ENCODE measurements around the gene MS4A4A.
A peak's percentile ranks its signal among the peaks of the same experiment; 100 is the strongest.

MS4A4A gene

DNA sequence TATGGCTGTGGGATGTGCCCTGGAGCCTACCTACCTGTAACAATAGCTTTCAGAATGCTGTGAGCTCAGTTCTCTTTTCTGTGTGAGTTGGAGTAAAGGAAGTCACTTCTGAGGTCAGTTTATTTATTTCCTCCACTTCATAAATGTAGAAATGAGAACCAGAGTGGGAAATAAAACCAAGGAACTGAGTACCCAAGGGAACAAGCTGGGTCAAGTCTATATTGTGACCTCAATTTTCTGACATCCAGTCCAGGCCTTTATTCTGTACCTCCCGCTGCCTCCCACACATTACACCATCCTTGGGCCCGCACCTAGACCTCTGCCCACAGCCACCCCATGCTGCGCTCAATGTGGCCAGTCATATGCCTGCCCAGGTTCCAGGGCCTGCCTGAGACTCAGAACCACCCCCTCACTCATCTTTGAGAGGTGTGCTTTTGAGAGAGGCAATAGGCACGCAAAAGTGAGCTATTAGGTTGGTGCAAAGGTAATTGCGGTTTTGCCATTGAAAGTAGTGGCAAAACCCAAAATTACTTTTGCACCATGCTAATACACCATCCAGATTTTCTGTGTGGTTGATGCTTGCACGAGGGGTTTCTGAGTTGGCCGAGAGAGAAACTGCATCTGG is 56.4 kb downstream of the MS4A4A start:
- Histone ChIP-seq H3K9ac (no peak overlapping the region), H3K4me2 (ENCODE audit: low read length) (no peak overlapping the region), H3K79me2 (no peaks in the 10 kb centered on the region), H3K4me1 (no peaks in the 10 kb centered on the region), H3K9me3 (ENCODE audit: control insufficient read depth, low read length) (no peaks in the 10 kb centered on the region), H3K4me3 (ENCODE audit: low read depth, low read length) (no peak overlapping the region), H3K27me3 (ENCODE audit: control insufficient read depth, insufficient read depth, low read length) (no peaks in the 10 kb centered on the region), H3K27ac (no peak overlapping the region), H3K36me3 (ENCODE audit: control insufficient read depth, insufficient read depth, low read length) (no peaks in the 10 kb centered on the region), H2AFZ (no peak overlapping the region)
- TF ChIP-seq, protein P1, sequence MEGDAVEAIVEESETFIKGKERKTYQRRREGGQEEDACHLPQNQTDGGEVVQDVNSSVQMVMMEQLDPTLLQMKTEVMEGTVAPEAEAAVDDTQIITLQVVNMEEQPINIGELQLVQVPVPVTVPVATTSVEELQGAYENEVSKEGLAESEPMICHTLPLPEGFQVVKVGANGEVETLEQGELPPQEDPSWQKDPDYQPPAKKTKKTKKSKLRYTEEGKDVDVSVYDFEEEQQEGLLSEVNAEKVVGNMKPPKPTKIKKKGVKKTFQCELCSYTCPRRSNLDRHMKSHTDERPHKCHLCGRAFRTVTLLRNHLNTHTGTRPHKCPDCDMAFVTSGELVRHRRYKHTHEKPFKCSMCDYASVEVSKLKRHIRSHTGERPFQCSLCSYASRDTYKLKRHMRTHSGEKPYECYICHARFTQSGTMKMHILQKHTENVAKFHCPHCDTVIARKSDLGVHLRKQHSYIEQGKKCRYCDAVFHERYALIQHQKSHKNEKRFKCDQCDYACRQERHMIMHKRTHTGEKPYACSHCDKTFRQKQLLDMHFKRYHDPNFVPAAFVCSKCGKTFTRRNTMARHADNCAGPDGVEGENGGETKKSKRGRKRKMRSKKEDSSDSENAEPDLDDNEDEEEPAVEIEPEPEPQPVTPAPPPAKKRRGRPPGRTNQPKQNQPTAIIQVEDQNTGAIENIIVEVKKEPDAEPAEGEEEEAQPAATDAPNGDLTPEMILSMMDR (IDR thresholded peaks at IDR 0.05): no peak

DNA sequence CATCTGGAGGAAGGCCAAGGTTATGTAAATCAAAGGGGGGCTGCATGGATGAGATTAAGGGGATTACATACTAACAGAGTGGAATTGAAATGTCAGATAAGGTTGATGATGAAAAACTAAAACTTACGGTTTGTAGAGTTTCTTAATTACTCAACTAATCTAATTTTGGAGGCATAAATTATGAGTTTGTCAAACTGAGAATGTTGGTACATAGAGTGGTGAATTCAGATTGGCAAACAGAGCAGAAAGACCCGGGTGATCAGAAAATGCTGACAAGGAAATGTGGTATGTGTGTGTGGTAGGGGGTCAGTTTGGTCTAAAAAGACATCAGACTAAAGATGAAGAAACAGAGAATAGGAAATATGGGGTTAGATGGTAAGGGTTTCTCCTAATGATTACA is 57.6 kb downstream of the MS4A4A start:
- Histone ChIP-seq H3K27ac (no peak overlapping the region), H3K27me3 (ENCODE audit: control insufficient read depth, insufficient read depth, low read length) (no peaks in the 10 kb centered on the region), H3K9me3 (ENCODE audit: control insufficient read depth, low read length) (no peaks in the 10 kb centered on the region), H3K4me3 (ENCODE audit: low read depth, low read length) (no peak overlapping the region), H3K79me2 (no peaks in the 10 kb centered on the region), H3K4me1 (no peaks in the 10 kb centered on the region), H3K36me3 (ENCODE audit: control insufficient read depth, insufficient read depth, low read length) (no peaks in the 10 kb centered on the region), H3K9ac (no peak overlapping the region), H3K4me2 (ENCODE audit: low read length) (no peak overlapping the region), H2AFZ (no peak overlapping the region)
- TF ChIP-seq, protein P1 (IDR thresholded peaks at IDR 0.05): no peak

DNA sequence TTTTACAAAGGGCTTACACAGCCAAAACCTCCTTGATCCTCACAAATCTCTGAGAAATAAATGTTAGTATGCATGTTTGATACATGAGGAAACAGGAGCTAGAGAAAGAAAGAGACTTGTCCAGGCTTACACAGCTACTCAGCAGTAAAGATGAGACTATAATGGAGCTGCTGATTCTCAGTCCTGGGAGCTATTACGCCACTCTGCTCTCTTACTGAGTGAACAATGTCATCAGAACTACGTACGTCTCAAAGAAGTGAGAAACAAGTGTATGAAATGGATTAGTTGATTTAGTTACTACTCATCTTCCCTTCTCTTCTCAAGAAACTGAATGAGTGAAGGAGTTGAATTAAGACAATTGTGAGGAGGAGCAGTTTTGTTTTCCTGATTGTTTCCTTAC is 58.9 kb downstream of the MS4A4A start:
- no peaks in the 10 kb centered on the region for H3K4me1 ChIP-seq
- H2AFZ ChIP-seq: no peak overlapping the region
- TF ChIP-seq, protein P1 (IDR thresholded peaks at IDR 0.05): no peak
- H3K36me3 ChIP-seq (ENCODE audit: control insufficient read depth, insufficient read depth, low read length): no peaks in the 10 kb centered on the region
- H3K9me3 ChIP-seq (ENCODE audit: control insufficient read depth, low read length): no peaks in the 10 kb centered on the region
- no peak overlapping the region for H3K4me3 ChIP-seq (ENCODE audit: low read depth, low read length)
- H3K27ac ChIP-seq: no peak overlapping the region
- H3K4me2 ChIP-seq (ENCODE audit: low read length): no peak overlapping the region
- no peak overlapping the region for H3K9ac ChIP-seq
- no peaks in the 10 kb centered on the region for H3K79me2 ChIP-seq
- H3K27me3 ChIP-seq (ENCODE audit: control insufficient read depth, insufficient read depth, low read length): no peaks in the 10 kb centered on the region

DNA sequence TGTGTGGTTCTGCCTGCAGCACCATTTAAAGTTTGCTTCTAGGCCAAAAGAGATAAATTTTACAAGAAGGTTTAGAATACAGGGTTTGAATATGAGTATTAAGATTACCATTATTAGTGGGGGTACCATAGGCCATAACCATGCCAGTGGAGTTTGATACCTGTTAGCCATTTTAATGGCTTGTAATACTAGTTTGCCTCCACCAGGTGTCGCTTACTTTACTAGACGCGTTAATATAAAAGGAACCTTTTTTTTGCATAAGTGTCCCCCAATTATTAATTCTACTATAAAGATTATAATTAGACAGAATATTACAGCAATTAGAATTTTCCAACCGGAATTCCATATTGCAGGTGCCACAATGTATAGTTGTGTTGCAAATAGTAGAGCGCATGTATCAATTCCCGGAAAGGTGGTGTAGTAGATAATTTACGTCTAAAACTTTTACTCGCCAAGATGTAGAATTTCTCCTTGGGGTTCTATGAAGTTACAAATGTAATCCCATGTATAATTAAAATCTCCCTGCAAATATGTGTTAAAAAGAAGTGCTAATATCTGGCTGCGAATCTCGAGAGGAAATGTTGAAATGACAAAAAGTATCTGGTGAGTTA is 62.7 kb downstream of the MS4A4A start:
- Histone ChIP-seq H3K36me3 (ENCODE audit: control insufficient read depth, insufficient read depth, low read length) (no peaks in the 10 kb centered on the region), H2AFZ (no peak overlapping the region), H3K9ac (no peak overlapping the region), H3K4me1 (no peaks in the 10 kb centered on the region), H3K9me3 (ENCODE audit: control insufficient read depth, low read length) (no peaks in the 10 kb centered on the region), H3K79me2 (no peaks in the 10 kb centered on the region), H3K27me3 (ENCODE audit: control insufficient read depth, insufficient read depth, low read length) (no peaks in the 10 kb centered on the region), H3K27ac (no peak overlapping the region), H3K4me3 (ENCODE audit: low read depth, low read length) (no peak overlapping the region), H3K4me2 (ENCODE audit: low read length) (no peak overlapping the region)
- TF ChIP-seq, protein P1 (IDR thresholded peaks at IDR 0.05): peak; percentile 25

DNA sequence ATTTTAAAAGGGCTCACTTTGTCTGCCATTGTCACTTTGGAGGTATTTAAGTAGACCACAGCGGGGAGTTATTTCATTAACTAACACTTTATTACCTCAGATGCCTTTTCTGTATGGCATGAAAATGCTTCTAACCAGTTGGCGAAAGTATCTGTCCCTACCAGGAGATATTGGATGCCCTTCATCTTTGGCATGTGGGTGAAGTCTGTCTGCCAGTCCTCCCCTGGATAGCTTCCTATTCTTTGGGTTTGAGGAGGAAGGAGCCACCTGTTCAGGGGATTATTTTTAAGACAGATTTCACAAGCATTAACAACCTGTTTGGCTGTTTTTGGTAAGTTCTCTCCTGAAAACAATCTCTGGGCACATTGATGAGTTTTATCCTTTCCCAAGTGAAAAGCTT is 63.7 kb downstream of the MS4A4A start:
- Histone ChIP-seq H3K27me3 (ENCODE audit: control insufficient read depth, insufficient read depth, low read length) (no peaks in the 10 kb centered on the region), H3K9ac (no peak overlapping the region), H3K79me2 (no peaks in the 10 kb centered on the region), H3K4me1 (no peaks in the 10 kb centered on the region), H3K4me3 (ENCODE audit: low read depth, low read length) (no peak overlapping the region), H2AFZ (no peak overlapping the region), H3K27ac (no peak overlapping the region), H3K36me3 (ENCODE audit: control insufficient read depth, insufficient read depth, low read length) (no peaks in the 10 kb centered on the region), H3K9me3 (ENCODE audit: control insufficient read depth, low read length) (no peaks in the 10 kb centered on the region), H3K4me2 (ENCODE audit: low read length) (no peak overlapping the region)
- TF ChIP-seq, protein P1 (IDR thresholded peaks at IDR 0.05): no peak
